ENCODE measurements around the gene FIG4. TPM values are rescaled to one million over a fixed set of nuclear protein-coding genes. Genes with fewer than 3 reads are reported as not detected.
"Not testable (repeated sequence)": the region's sequence is repeated elsewhere in the genome, so short reads cannot be mapped to it uniquely, and the experiment has no call there.

The FIG4 gene
- polyA plus RNA-seq, 10 donors: 8.7 to 13.3 (median 10.6) TPM

- peak in 2 of 3 donors; percentile 28 to 71 for DNase-seq
These were observed 103.3 kb downstream of the FIG4 start for GRCh38 chr6:109794201-109794923.

- peak in 1 of 3 donors; percentile 43 for DNase-seq
These were observed 105.0 kb downstream of the FIG4 start for GRCh38 chr6:109795994-109796555.

GRCh38 chr6:109799129-109799528 lies 108.0 kb downstream of the FIG4 start:
- DNase-seq: no peak

GRCh38 chr6:109799664-109800063 lies 108.6 kb downstream of the FIG4 start:
- DNase-seq: no peak

- DNase-seq: no peak
These were observed 109.7 kb downstream of the FIG4 start for GRCh38 chr6:109800771-109801170.

- DNase-seq: no peak
These were observed 110.7 kb downstream of the FIG4 start for GRCh38 chr6:109801794-109802193.

- DNase-seq: no peak
These were observed 112.9 kb downstream of the FIG4 start for GRCh38 chr6:109804020-109804419.

- no peak for DNase-seq
These were observed 116.8 kb downstream of the FIG4 start for GRCh38 chr6:109807881-109808280.

- no peak for DNase-seq
These were observed 117.7 kb downstream of the FIG4 start for GRCh38 chr6:109808837-109809236.

GRCh38 chr6:109815054-109815453 lies 124.0 kb downstream of the FIG4 start:
- DNase-seq: no peak

GRCh38 chr6:109816452-109817374 lies 125.6 kb downstream of the FIG4 start:
- peak in 1 of 3 donors; percentile 8 for DNase-seq

- DNase-seq: no peak
These were observed 129.7 kb downstream of the FIG4 start for GRCh38 chr6:109820706-109821350.

- DNase-seq: no peak
These were observed 130.3 kb downstream of the FIG4 start for GRCh38 chr6:109821428-109821827.

- no peak for DNase-seq
These were observed 133.0 kb downstream of the FIG4 start for GRCh38 chr6:109824105-109824504.

GRCh38 chr6:109826551-109826950 lies 135.5 kb downstream of the FIG4 start:
- no peak for DNase-seq

- DNase-seq: not testable (repeated sequence)
These were observed 140.3 kb downstream of the FIG4 start for GRCh38 chr6:109831352-109831751.

GRCh38 chr6:109834131-109834530 lies 143.0 kb downstream of the FIG4 start:
- DNase-seq: peak in 2 of 3 donors; percentile 2 to 18

- DNase-seq: no peak
These were observed 143.7 kb downstream of the FIG4 start for GRCh38 chr6:109834595-109835437.

GRCh38 chr6:109840034-109840433 lies 148.9 kb downstream of the FIG4 start:
- no peak for DNase-seq

- DNase-seq: no peak
These were observed 149.7 kb downstream of the FIG4 start for GRCh38 chr6:109840796-109841195.

GRCh38 chr6:109841869-109842268 lies 150.8 kb downstream of the FIG4 start:
- no peak for DNase-seq
